T-helper 22 cell (primary cell): ENCODE measurements around the gene SMARCA4.
"Not testable (repeated sequence)": the region's sequence is repeated elsewhere in the genome, so short reads cannot be mapped to it uniquely, and the experiment has no call there.

Experiments
- DNase-seq: peaks from one replicate; pipeline ENCODE4 v3.0.0-alpha.2; 2020; ENCODE audit warnings: low read depth

The SMARCA4 gene

GRCh38 chr19:10976131-10976892, 15.5 kb downstream of the SMARCA4 start:
- no peak for DNase-seq

- no peak for DNase-seq
Observed at GRCh38 chr19:10977742-10978092, 16.9 kb downstream of the SMARCA4 start.

- DNase-seq = no peak
Observed at GRCh38 chr19:10979951-10980381, 19.1 kb downstream of the SMARCA4 start.

DNA sequence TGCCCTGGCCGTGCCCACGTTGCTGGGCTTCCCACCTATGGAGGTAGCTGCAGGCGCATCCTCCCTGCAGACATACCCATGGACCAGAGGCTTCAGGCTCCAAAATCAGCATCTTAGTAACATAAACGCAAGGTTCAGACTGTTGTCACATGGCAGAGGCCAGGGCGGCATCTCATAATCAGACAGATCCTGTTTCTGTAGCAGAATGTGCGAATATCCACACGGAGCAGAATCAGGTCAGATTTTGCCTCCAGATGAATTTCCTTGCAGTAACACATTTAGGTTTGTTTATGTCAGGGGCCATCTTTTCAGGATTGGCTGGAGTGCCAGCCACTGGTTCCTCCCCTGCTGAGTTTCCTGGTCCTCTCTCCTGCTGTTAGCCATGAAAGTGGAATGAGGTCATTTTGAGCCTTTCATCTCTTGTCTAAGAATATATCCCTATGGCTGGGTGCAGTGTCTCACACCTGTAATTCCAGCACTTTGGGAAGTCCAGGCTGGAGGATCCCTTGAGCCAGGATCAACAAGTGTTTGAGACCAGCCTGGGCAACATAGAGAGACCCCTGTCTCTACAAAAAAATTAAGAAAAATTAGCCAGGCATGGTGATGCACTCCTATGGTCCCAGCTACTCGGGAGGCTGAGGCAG, 20.5 kb downstream of the SMARCA4 start:
- no peak for DNase-seq

- DNase-seq = no peak
Observed at GRCh38 chr19:10983026-10983425, 22.2 kb downstream of the SMARCA4 start.

GRCh38 chr19:10984166-10984735, 23.4 kb downstream of the SMARCA4 start:
- DNase-seq = no peak

DNA sequence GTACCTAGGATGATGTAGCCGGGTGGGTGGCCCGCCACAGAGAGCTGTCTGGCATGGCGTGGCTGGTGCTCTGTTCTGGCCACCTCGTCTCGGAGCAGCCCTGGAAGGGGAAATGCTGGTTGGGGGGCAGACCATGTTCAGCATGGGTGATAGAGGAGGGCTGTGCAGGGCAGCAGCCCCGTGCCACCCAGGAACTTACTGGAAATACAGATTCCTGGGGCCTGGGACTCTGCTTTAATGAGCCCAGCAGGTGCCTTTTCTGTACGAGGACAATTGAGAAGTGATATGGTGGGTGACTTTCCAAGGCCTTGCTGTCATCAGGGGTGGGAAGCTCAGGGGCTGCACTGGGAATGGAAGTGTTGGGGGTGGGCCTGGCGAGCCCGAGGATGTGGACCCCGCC, 24.7 kb downstream of the SMARCA4 start:
- no peak for DNase-seq

GRCh38 chr19:10986301-10987127, 25.7 kb downstream of the SMARCA4 start:
- DNase-seq = no peak

GRCh38 chr19:10987571-10988297, 26.9 kb downstream of the SMARCA4 start:
- no peak for DNase-seq

DNA sequence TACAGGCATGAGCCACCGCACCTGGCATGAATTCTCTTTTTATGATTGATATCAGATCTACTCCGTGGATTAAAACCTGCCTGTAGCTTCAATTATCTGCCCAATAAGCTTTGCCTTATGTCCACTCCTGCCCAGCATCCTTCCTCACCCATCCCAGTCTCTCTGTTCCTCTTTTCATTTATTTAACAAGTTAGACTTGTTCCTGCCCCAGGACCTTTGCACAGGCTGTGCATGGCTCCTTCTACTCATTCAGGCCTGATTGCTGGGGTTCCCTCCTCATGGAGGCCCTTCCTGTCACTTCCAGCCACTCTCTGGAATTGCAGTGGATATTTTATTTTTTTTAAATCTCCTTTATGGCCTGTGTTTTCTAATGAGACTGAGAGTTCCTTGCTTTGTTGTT, 27.6 kb downstream of the SMARCA4 start:
- no peak for DNase-seq

GRCh38 chr19:10988921-10989320, 28.1 kb downstream of the SMARCA4 start:
- no peak for DNase-seq

GRCh38 chr19:10991076-10991475, 30.2 kb downstream of the SMARCA4 start:
- DNase-seq = no peak

GRCh38 chr19:10991521-10992081, 30.8 kb downstream of the SMARCA4 start:
- no peak for DNase-seq

DNA sequence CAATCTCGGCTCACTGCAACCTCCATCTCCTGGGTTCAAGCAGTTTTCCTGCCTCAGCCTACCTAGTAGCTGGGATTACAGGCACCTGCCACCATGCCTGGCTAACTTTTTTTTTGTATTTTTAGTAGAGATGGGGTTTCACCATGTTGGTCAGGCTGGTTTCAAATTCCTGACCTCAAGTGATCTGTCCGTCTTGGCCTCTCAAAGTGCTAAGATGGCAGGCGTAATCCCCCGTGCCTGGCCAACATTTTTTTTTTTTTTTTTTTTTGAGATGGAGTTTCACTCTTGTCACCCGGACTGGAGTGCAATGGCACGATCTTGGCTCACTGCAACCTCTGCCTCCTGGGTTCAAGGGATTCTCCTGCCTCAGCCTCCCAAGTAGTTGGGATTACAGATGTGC, 31.3 kb downstream of the SMARCA4 start:
- not testable (repeated sequence) for DNase-seq

- no peak for DNase-seq
Observed at GRCh38 chr19:10995926-10996600, 35.2 kb downstream of the SMARCA4 start.

DNA sequence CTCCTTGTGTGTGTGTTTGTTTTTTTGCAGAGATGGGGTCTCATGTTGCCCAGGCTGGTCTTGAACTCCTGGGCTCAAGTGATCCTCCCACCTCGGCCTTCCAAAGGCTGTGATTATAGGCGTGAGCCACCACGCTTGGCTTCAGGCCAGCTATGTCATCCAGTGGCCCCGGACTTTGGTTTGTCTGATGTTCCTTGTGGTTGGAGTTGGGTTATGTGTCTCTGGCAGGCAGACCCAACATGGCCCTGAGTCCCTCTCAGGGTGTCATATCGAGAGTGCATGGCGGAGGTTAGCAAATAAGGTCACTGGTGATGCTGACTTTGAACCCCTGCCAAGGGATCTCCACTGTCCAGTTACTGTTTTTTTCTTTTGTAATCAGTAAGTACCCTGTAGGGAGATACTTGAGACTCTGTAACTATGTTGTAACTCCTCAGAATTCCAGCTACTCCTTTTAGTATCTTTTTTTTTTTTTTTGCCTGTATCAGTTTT, 37.3 kb downstream of the SMARCA4 start:
- no peak for DNase-seq

- DNase-seq = no peak
Observed at GRCh38 chr19:10998666-10999065, 37.8 kb downstream of the SMARCA4 start.

DNA sequence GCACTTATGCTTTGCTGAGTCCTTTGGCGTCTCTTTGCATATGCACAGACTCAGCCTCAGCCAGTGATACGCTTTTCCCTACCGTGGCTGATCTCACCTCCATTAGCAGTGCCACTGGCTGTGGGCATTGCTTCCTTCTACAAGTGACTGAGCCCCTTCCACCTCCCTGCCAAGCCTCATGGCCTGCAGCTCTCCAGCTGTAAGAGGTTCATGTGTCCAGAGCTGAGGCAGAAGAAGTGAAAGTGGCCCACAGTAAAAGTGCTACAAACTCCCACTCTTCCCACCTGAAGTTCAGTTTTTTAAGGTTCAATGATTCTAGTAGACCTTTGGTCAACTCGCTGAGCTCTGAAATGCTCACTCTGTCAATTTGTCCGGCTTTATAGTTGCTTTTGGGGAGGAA, 44.7 kb downstream of the SMARCA4 start:
- no peak for DNase-seq

- no peak for DNase-seq
Observed at GRCh38 chr19:11007385-11007784, 46.6 kb downstream of the SMARCA4 start.

- DNase-seq = no peak
Observed at GRCh38 chr19:11007962-11008532, 47.2 kb downstream of the SMARCA4 start.
